B cell (primary cell): ENCODE data around the gene BTRC. TPM values are rescaled to one million over a fixed set of nuclear protein-coding genes. Genes with fewer than 3 reads are reported as not detected.

Source experiments
- ATAC-seq: fragments of 200-7000 bp; cut with Tn5 transposase; one replicate; pipeline ENCODE4 v1.10.0; 2021; ENCODE audit warnings: low read depth, mild to moderate bottlenecking, moderate number of reproducible peaks, moderate library complexity
- CTCF ChIA-PET: fragments of 350-600 bp; sonication (Branson Sonifier 250); formaldehyde crosslinking; loops from one replicate; lab custom pipeline; 2021; ENCODE audit warnings: antibody characterized with exemption, inconsistent platforms; lab: Charles Lee
- POLR2A ChIA-PET: fragments of 350-600 bp; sonication (Branson Sonifier 250); formaldehyde crosslinking; loops from one replicate; lab custom pipeline; 2021; ENCODE audit warnings: antibody characterized with exemption; lab: Charles Lee
- DNase-seq: peaks from one replicate; pipeline ENCODE4 v3.0.0; 2013
- H2AFZ ChIP-seq: 2 replicates; pipeline ENCODE4 v1.6.1; 2012; ENCODE audit warnings: mild to moderate bottlenecking, low read depth, low read length; ENCODE audit not compliant: insufficient read depth, poor library complexity, severe bottlenecking
- H3K27ac ChIP-seq, 2 donors: 1 replicate in 1 of 2; 2 replicates in 1 of 2; pipeline ENCODE4 v1.5.1; 2012 to 2013; ENCODE audit warnings: low read length in 2 of 2, mild to moderate bottlenecking in 2 of 2, moderate library complexity in 1 of 2
- H3K27me3 ChIP-seq, 4 experiments: fragments of 200-600 bp in 1 of 4; sonication (generic) in 1 of 4; replicated peaks in 1 of 4; 1 replicate in 2 of 4; 2 replicates in 2 of 4; pipeline versions ENCODE4 v1.6.1 to v1.7.0; 2013 to 2016; ENCODE audit warnings: low read length in 3 of 4, mild to moderate bottlenecking in 2 of 4, mixed read lengths in 1 of 4, moderate library complexity in 1 of 4; ENCODE audit not compliant: insufficient read depth in 4 of 4, control insufficient read depth in 3 of 4; ENCODE audit errors: control extremely low read depth in 1 of 4
- H3K36me3 ChIP-seq, 2 experiments: replicated peaks in 1 of 2; 1 replicate in 1 of 2; 2 replicates in 1 of 2; pipeline versions ENCODE4 v1.6.1 to v1.7.1; 2013; ENCODE audit warnings: low read length in 1 of 2; ENCODE audit not compliant: insufficient read depth in 2 of 2, control insufficient read depth in 1 of 2; ENCODE audit errors: control extremely low read depth in 1 of 2, extremely low read depth in 1 of 2
- H3K4me1 ChIP-seq, 2 donors: fragments of 200-600 bp in 1 of 2; sonication (generic) in 1 of 2; 1 replicate in 1 of 2; 2 replicates in 1 of 2; pipeline versions ENCODE4 v1.5.1 to v1.6.1; 2013 to 2017; ENCODE audit warnings: low read length in 2 of 2; ENCODE audit not compliant: control insufficient read depth in 2 of 2, insufficient read depth in 2 of 2
- H3K4me2 ChIP-seq: replicated peaks from 2 replicates; pipeline ENCODE3; 2012; ENCODE audit warnings: mild to moderate bottlenecking, low read depth, low read length; ENCODE audit not compliant: poor library complexity, severe bottlenecking
- H3K4me3 ChIP-seq, 5 experiments: fragments of 200-600 bp in 1 of 5; sonication (generic) in 1 of 5; 1 replicate in 3 of 5; 2 replicates in 2 of 5; pipeline versions ENCODE4 v1.5.1 to v1.7.0; 2011 to 2016; ENCODE audit warnings: low read length in 4 of 5, mild to moderate bottlenecking in 4 of 5, low read depth in 2 of 5, control low read depth in 1 of 5, moderate library complexity in 1 of 5; ENCODE audit not compliant: insufficient read depth in 1 of 5; ENCODE audit errors: control extremely low read depth in 1 of 5, extremely low read depth in 1 of 5
- H3K79me2 ChIP-seq: fragments of 200-600 bp; sonication (generic); one replicate; pipeline ENCODE4 v1.6.0; 2016; ENCODE audit warnings: low read length; ENCODE audit not compliant: control insufficient read depth, insufficient read depth
- H3K9ac ChIP-seq: fragments of 200-600 bp; sonication (generic); 2 replicates; pipeline ENCODE4 v1.6.1; 2017; ENCODE audit warnings: mild to moderate bottlenecking, low read length, moderate library complexity
- H3K9me3 ChIP-seq, 3 donors: one replicate each; pipeline versions ENCODE4 v1.6.1 to v1.7.1; 2013; ENCODE audit warnings: low read length in 2 of 3; ENCODE audit not compliant: control insufficient read depth in 2 of 3, insufficient read depth in 1 of 3; ENCODE audit errors: control extremely low read depth in 1 of 3
- H4K20me1 ChIP-seq: 2 replicates; pipeline ENCODE4 v1.6.0; 2012; ENCODE audit warnings: mild to moderate bottlenecking, low read length; ENCODE audit not compliant: insufficient read depth, control insufficient read depth, poor library complexity, severe bottlenecking
- H3K27ac Mint-ChIP-seq: one replicate; pipeline ENCODE4 v1.8.0; 2021; ENCODE audit warnings: mixed read lengths
- H3K27me3 Mint-ChIP-seq: one replicate; pipeline ENCODE4 v1.8.0; 2021; ENCODE audit warnings: mixed read lengths
- H3K4me1 Mint-ChIP-seq: one replicate; pipeline ENCODE4 v1.8.0; 2021; ENCODE audit warnings: mixed read lengths
- H3K4me3 Mint-ChIP-seq: one replicate; pipeline ENCODE4 v1.8.0; 2021; ENCODE audit warnings: mixed read lengths
- H3K9me3 Mint-ChIP-seq: one replicate; pipeline ENCODE4 v1.8.0; 2022; ENCODE audit warnings: mixed read lengths; ENCODE audit not compliant: insufficient read depth
- EZH2 ChIP-seq: IDR thresholded peaks from 2 replicates; pipeline ENCODE4 v1.6.1; 2012; ENCODE audit warnings: borderline replicate concordance, low read depth, mild to moderate bottlenecking, moderate library complexity, low read length; ENCODE audit not compliant: insufficient read depth, poor library complexity, severe bottlenecking
- WGBS: methylation state at CpG from one replicate; pipeline ENCODE4 v1.1.5; 2013; ENCODE audit warnings: missing lambda C conversion rate; ENCODE audit not compliant: insufficient coverage; 5-methylcytosine and 5-hydroxymethylcytosine counted together
- intact Hi-C: fragments of 100-400 bp; cut with micrococcal nuclease; formaldehyde crosslinking; loops from one replicate; pipeline ENCODE4 v1.10.0; 2022
- polyA plus RNA-seq: library from polyadenylated mRNA; depleted of rRNA; stranded (reverse); fragments of >200 nt; gene quantifications from 2 replicates; pipeline ENCODE4 v1.2.3, GENCODE V29; 2012
- total RNA-seq, 2 donors: library from RNA; stranded (reverse); fragments of 120-200 nt in 1 of 2; gene quantifications; 1 replicate in 1 of 2; 2 replicates in 1 of 2; pipeline versions ENCODE4 v1.2.3 to v1.2.4, GENCODE V29; 2013 to 2022
- TF ChIP-seq, protein P1 (sequence below): fragments of 200-600 bp; IDR thresholded peaks from one replicate; pipeline ENCODE4 v1.8.0; 2022; ENCODE audit warnings: antibody characterized with exemption, mild to moderate bottlenecking

The BTRC gene
- total and polyA plus RNA-seq, 2 donors (not counting 1 experiment from before 2014, with no cell fraction given), result 4.3 to 21.9 TPM

DNA sequence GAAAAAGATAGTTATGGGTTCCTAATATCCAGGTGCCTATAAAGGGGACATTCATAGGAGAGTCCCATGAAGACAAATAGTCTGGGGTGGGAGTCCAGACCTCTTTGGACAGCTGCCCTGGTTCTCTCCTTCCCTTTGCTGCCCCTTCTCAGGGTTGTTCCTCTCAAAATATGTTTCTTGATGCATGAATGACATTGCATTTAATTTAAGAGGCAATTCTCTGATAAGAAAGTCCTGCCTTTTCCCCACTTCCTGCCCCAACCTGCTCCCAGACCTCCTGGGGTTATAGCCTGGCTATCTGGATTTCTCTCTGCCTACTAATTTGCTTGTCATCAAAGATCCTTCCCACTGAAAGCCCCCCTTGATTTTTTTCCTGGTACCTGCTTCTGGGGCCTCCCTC, 12.5 kb upstream of the BTRC start:
- no peak for ATAC-seq
- CTCF ChIA-PET, result no interaction called here
- no peak for TF ChIP-seq EZH2
- TF ChIP-seq, protein P1, sequence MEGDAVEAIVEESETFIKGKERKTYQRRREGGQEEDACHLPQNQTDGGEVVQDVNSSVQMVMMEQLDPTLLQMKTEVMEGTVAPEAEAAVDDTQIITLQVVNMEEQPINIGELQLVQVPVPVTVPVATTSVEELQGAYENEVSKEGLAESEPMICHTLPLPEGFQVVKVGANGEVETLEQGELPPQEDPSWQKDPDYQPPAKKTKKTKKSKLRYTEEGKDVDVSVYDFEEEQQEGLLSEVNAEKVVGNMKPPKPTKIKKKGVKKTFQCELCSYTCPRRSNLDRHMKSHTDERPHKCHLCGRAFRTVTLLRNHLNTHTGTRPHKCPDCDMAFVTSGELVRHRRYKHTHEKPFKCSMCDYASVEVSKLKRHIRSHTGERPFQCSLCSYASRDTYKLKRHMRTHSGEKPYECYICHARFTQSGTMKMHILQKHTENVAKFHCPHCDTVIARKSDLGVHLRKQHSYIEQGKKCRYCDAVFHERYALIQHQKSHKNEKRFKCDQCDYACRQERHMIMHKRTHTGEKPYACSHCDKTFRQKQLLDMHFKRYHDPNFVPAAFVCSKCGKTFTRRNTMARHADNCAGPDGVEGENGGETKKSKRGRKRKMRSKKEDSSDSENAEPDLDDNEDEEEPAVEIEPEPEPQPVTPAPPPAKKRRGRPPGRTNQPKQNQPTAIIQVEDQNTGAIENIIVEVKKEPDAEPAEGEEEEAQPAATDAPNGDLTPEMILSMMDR, result no peak

DNA sequence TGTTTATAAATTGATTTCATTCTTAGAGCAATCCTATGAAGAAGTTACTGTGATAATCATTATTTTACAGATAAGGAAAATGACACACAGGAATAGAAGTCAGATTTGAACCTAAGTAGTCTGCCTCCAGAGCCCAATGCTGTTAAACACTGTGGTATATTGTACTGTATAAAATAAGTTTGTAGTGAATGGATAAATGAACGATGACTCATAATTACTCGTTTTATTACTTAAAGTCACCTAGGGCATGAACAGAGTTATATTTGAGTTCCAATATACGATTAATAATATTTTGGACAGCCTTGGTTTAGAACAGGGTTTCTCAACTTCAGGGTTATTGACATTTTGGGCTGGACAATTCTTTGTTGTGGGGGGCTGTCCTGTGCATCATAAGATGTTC, 7.8 kb upstream of the BTRC start:
- WGBS, result 100% methylated on average over 2 of the region's 3 CpGs
- CTCF ChIA-PET, result interaction anchor here (0.6 kb wide), 1 partner anchor 1568 kb away, joined by 6 read pairs; no protein-coding TSS in a partner anchor

More for the DNA sequence above, 12.5 kb upstream of the BTRC start:
- Histone ChIP-seq H3K4me3 (no peak overlapping the region), H3K36me3 (no peaks in the 10 kb centered on the region), H2AFZ (no peak overlapping the region), H3K9me3 (no peaks in the 10 kb centered on the region), H3K9ac (no peak overlapping the region), H3K27ac (no peak overlapping the region), H3K27me3 (no peaks in the 10 kb centered on the region), H3K4me2 (no peak overlapping the region), H3K4me1 (no peaks in the 10 kb centered on the region), H3K79me2 (no peaks in the 10 kb centered on the region), H4K20me1 (no peaks in the 10 kb centered on the region)
- Mint-ChIP-seq H3K27me3 (peaks cover 12% of the 10 kb centered on the region), H3K4me3 (no peak overlapping the region), H3K27ac (no peak overlapping the region), H3K4me1 (no peaks in the 10 kb centered on the region), H3K9me3 (no peaks in the 10 kb centered on the region)
- no peak for DNase-seq
- intact Hi-C loops, result no loop called here
- POLR2A ChIA-PET, result no interaction called here

More for the DNA sequence above, 7.8 kb upstream of the BTRC start:
- Mint-ChIP-seq H3K27me3 (peaks cover 17% of the 10 kb centered on the region), H3K4me3 (no peak overlapping the region), H3K9me3 (no peaks in the 10 kb centered on the region), H3K27ac (no peak overlapping the region), H3K4me1 (no peaks in the 10 kb centered on the region)
- Histone ChIP-seq H3K4me3 (no peak overlapping the region), H3K79me2 (no peaks in the 10 kb centered on the region), H2AFZ (no peak overlapping the region), H3K4me1 (no peaks in the 10 kb centered on the region), H3K9ac (no peak overlapping the region), H3K9me3 (no peaks in the 10 kb centered on the region), H3K4me2 (no peak overlapping the region), H3K36me3 (no peaks in the 10 kb centered on the region), H4K20me1 (no peaks in the 10 kb centered on the region), H3K27ac (no peak overlapping the region), H3K27me3 (peaks cover 0 to 18% (median under 1%) of the 10 kb centered on the region in 4 experiments)
- no peak for TF ChIP-seq EZH2
- TF ChIP-seq, protein P1, result no peak
- no peak for ATAC-seq
- no peak for DNase-seq
- POLR2A ChIA-PET, result no interaction called here
- intact Hi-C loops, result no loop called here
